Sigmoid colon (tissue), 4 donors: ENCODE measurements around the gene PDZD7.

Experiments
- CTCF ChIP-seq, 4 experiments: fragments of 450-650 bp in 3 of 4; fragments of 200-600 bp in 1 of 4; IDR thresholded peaks; one replicate each; pipeline ENCODE4 v1.5.1; 2016 to 2019; ENCODE audit warnings: antibody characterized with exemption in 4 of 4, mild to moderate bottlenecking in 3 of 4, moderate library complexity in 2 of 4
- EP300 ChIP-seq, 4 donors: sonication (generic); formaldehyde crosslinking; IDR thresholded peaks; one replicate each; pipeline ENCODE4 v1.6.1; 2017; ENCODE audit warnings: antibody characterized with exemption in 4 of 4
- POLR2A ChIP-seq, 2 donors: fragments of 450-650 bp; IDR thresholded peaks; one replicate each; pipeline ENCODE4 v1.6.1; 2016; ENCODE audit warnings: antibody characterized with exemption in 2 of 2, mild to moderate bottlenecking in 2 of 2, moderate library complexity in 2 of 2
- POLR2AphosphoS5 ChIP-seq, 4 donors: sonication (generic); formaldehyde crosslinking; IDR thresholded peaks; one replicate each; pipeline ENCODE4 v1.6.1; 2017; ENCODE audit warnings: antibody characterized with exemption in 4 of 4

DNA sequence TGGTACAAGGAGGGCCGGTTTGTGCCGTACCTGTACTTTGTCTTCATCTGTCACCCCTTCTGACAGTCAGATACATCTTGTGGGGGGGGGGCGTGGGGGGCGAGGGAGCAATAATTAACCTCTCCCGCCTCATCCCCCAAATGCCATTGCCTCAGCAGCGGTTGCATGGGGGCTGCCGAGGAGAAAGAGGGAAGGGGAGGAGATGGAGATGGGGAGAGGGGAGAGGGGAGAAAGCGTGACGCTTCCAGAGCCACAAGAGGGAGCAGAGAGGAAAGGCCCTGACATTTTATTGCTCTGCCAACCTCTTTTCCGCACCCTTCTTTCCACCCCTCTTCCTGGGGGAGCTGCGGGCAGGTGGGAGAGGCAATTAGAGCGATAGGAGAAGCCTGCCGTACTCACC is 42.7 kb upstream of the PDZD7 start:
- TF ChIP-seq CTCF (IDR thresholded peaks at IDR 0.05) (no peak), POLR2AphosphoS5 (IDR thresholded peaks at IDR 0.05) (no peak), EP300 (IDR thresholded peaks at IDR 0.05) (no peak), POLR2A (IDR thresholded peaks at IDR 0.05) (no peak)
